MCF 10A (cell line): Measurements from ENCODE around the gene WDR5. TPM values are rescaled to one million over a fixed set of nuclear protein-coding genes. Genes with fewer than 3 reads are reported as not detected.
"Not testable (repeated sequence)": the region's sequence is repeated elsewhere in the genome, so short reads cannot be mapped to it uniquely, and the experiment has no call there.

Source experiments
- BruUV-seq: library from RNA; stranded (reverse); fragments of 400-500 nt; replicated peaks from 2 replicates; lab custom pipeline; 2021; lab: Mats Ljungman, UMichigan
- CTCF ChIA-PET: fragments of 300-600 bp; sonication (Branson Sonifier 250); formaldehyde crosslinking; extraction: SDS; loops from one replicate; lab custom pipeline; 2021; ENCODE audit warnings: antibody characterized with exemption, inconsistent platforms; lab: Yijun Ruan, JAX
- POLR2A ChIA-PET: fragments of 300-600, 350-650 bp; sonication (Branson Sonifier 250); formaldehyde crosslinking; extraction: SDS; loops from one replicate; lab custom pipeline; 2020; ENCODE audit warnings: antibody characterized with exemption, inconsistent platforms; lab: Yijun Ruan, JAX
- DNase-seq: peaks from one replicate; pipeline ENCODE4 v3.0.0-alpha.2; 2018; ENCODE audit not compliant: unreplicated experiment
- H3K27ac Mint-ChIP-seq: one replicate; pipeline ENCODE4 v1.8.0; 2022; ENCODE audit warnings: mild to moderate bottlenecking, low read depth, mixed read lengths; ENCODE audit not compliant: unreplicated experiment
- H3K27me3 Mint-ChIP-seq: one replicate; pipeline ENCODE4 v1.8.0; 2022; ENCODE audit warnings: mixed read lengths; ENCODE audit not compliant: insufficient read depth, unreplicated experiment
- H3K36me3 Mint-ChIP-seq: one replicate; pipeline ENCODE4 v1.8.0; 2022; ENCODE audit warnings: mild to moderate bottlenecking, moderate library complexity, mixed read lengths; ENCODE audit not compliant: insufficient read depth, unreplicated experiment
- H3K4me1 Mint-ChIP-seq: one replicate; pipeline ENCODE4 v1.8.0; 2022; ENCODE audit warnings: mixed read lengths; ENCODE audit not compliant: insufficient read depth, unreplicated experiment
- H3K4me3 Mint-ChIP-seq: one replicate; pipeline ENCODE4 v1.8.0; 2022; ENCODE audit warnings: mild to moderate bottlenecking, moderate library complexity, mixed read lengths; ENCODE audit not compliant: unreplicated experiment
- H3K9me3 Mint-ChIP-seq: one replicate; pipeline ENCODE4 v1.8.0; 2022; ENCODE audit warnings: mixed read lengths; ENCODE audit not compliant: unreplicated experiment
- intact Hi-C: fragments of 100-400 bp; cut with micrococcal nuclease; formaldehyde crosslinking; loops from 2 replicates; pipeline ENCODE4 v1.14.1; 2022
- total RNA-seq: library from RNA; stranded (reverse); gene quantifications from 2 replicates; pipeline ENCODE4 v1.2.3, GENCODE V29; 2022
- TF ChIP-seq, protein P1 (sequence below): fragments of 200-600 bp; IDR thresholded peaks from one replicate; pipeline ENCODE4 v1.8.0; 2022; ENCODE audit warnings: antibody characterized with exemption, mild to moderate bottlenecking; ENCODE audit not compliant: unreplicated experiment

The WDR5 gene
- total RNA-seq, 1 experiment from 2014 or later = 43.8 TPM

DNA sequence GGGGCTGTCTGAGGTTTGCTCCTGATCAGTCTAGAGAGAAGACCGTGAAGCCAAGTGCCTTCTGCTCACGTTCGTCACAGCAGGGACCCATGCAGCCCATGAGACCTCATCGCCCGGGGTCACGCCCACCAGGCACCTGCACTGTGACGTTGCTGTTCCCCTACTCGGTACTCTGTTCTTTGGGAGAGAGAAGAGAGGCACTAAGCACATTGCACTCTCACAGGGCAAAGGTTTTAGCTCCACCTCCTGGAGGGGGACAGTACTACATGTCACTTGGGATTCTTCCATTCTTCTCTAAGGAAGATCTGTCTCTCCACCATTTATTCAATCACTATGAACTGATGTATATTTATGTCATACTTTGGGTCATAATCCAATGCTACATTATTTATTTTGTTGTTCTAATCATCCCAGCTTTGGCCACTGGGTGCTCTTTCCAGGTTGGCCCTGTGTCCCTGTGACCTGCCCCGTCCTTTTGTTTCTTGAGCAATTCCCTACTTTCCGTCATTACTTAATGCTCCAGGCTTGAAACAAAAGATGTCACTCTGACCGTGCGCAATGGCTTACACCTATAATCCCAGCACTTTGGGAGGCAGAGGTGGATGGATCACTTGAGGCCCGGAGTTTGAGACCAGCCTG lies 36.6 kb upstream of the WDR5 start:
- H3K4me3 Mint-ChIP-seq = no peak overlapping the region
- TF ChIP-seq, protein P1, sequence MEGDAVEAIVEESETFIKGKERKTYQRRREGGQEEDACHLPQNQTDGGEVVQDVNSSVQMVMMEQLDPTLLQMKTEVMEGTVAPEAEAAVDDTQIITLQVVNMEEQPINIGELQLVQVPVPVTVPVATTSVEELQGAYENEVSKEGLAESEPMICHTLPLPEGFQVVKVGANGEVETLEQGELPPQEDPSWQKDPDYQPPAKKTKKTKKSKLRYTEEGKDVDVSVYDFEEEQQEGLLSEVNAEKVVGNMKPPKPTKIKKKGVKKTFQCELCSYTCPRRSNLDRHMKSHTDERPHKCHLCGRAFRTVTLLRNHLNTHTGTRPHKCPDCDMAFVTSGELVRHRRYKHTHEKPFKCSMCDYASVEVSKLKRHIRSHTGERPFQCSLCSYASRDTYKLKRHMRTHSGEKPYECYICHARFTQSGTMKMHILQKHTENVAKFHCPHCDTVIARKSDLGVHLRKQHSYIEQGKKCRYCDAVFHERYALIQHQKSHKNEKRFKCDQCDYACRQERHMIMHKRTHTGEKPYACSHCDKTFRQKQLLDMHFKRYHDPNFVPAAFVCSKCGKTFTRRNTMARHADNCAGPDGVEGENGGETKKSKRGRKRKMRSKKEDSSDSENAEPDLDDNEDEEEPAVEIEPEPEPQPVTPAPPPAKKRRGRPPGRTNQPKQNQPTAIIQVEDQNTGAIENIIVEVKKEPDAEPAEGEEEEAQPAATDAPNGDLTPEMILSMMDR = peak; percentile 83
- DNase-seq = peak; percentile 68
- no peak overlapping the region for H3K27ac Mint-ChIP-seq
- H3K4me1 Mint-ChIP-seq = peaks cover 5% of the 10 kb centered on the region
- H3K27me3 Mint-ChIP-seq = peaks cover 34% of the 10 kb centered on the region
- no TSS peak for BruUV-seq
- ChIA-PET CTCF (interaction anchor here (0.6 to 3.6 kb wide), 11 partner anchors 9 to 309 kb away, joined by 3 to 16 read pairs (median 3); no protein-coding TSS in a partner anchor), POLR2A (interaction anchor here (0.8 to 0.9 kb wide), 2 partner anchors 30 to 43 kb away, joined by 3 to 5 read pairs; no protein-coding TSS in a partner anchor)
- no peaks in the 10 kb centered on the region for H3K36me3 Mint-ChIP-seq
- peaks cover 11% of the 10 kb centered on the region for H3K9me3 Mint-ChIP-seq
- intact Hi-C loops = loop anchor here (1.0 to 5.0 kb wide), 3 partner anchors 42 to 317 kb away; no protein-coding TSS in a partner anchor

DNA sequence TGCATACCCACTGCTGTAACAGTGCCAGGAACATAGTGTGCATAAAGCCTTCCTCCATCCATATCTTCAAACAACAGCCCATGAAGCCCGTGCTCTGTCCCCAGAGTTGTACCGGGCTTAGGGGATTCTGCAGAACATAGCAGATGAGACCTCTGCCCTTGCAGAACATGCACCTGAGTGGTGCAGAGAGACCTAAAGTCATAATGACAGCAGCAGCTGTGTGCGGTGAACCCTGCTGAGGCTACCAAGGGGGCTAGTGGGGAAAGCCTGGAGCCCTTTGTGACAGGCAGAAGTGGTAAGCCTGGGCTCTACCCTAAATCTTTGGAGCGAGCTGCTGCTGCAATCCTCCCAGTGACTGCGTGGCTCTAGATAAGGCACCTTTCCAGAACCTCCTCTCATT lies 35.8 kb upstream of the WDR5 start:
- peaks cover 40% of the 10 kb centered on the region for H3K27me3 Mint-ChIP-seq
- no TSS peak for BruUV-seq
- peaks cover 18% of the 10 kb centered on the region for H3K9me3 Mint-ChIP-seq
- H3K4me3 Mint-ChIP-seq = no peak overlapping the region
- no peak for DNase-seq
- TF ChIP-seq, protein P1 = no peak
- H3K36me3 Mint-ChIP-seq = no peaks in the 10 kb centered on the region
- H3K27ac Mint-ChIP-seq = no peak overlapping the region
- POLR2A ChIA-PET = interaction anchor here (0.8 kb wide), 1 partner anchor 44 kb away, joined by 3 read pairs; no protein-coding TSS in a partner anchor
- peaks cover 5% of the 10 kb centered on the region for H3K4me1 Mint-ChIP-seq
- CTCF ChIA-PET = interaction anchor here (0.6 to 3.6 kb wide), 3 partner anchors 8 to 20 kb away, joined by 3 to 13 read pairs (median 3); no protein-coding TSS in a partner anchor
- intact Hi-C loops = no loop called here

DNA sequence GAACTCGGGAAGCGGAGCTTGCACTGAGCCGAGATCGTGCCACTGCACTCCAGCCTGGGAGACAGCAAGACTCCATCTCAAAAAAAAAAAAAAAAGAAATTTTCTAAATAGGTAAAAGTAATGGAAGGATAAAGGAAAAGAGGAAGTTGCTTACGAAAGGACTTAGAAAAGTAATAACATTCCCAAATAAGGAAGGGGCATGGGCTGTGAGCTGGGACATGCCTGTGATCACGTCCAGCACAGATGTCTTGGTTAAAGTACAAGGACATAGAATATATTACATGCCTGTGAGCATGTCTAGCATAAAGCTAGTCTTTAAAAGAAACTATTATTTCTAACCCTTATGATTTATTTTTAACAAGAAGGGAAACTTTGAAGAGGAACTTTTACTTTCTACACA lies 34.7 kb upstream of the WDR5 start:
- H3K36me3 Mint-ChIP-seq = not testable (repeated sequence)

DNA sequence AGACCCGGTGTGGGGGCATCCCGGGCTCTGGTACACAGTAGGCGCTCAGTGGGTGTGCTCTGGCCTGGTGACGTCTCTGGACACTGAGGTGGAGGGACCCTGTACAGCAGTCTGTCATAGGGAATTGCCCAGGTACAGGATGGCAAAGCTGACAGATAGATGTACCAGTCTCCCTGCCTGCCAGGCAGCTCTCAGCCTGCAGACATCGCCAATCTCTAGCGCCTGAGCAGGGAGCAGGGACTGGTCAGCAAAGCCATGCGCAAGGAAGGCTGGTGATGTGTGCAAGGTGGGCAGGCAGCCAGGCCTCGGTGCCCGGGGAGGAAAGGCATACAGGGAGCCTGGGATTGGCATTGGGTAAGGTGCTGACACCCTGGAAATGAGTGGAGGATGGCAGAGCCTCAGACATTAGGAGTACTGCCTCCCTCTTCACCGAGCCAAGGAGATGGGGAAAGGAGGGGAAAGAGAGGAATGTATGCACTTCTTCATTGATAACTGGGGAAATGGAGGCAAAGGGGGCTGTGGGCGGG lies 34.2 kb upstream of the WDR5 start:
- TF ChIP-seq, protein P1 = no peak
- ChIA-PET CTCF (interaction anchor here (0.7 kb wide), 1 partner anchor 319 kb away, joined by 3 read pairs; no protein-coding TSS in a partner anchor), POLR2A (interaction anchor here (0.6 kb wide), 1 partner anchor 27 kb away, joined by 3 read pairs; no protein-coding TSS in a partner anchor)
- H3K4me3 Mint-ChIP-seq = no peak overlapping the region
- H3K36me3 Mint-ChIP-seq = no peaks in the 10 kb centered on the region
- no peak overlapping the region for H3K27ac Mint-ChIP-seq
- BruUV-seq = no TSS peak
- no peak for DNase-seq
- H3K9me3 Mint-ChIP-seq = peaks cover 18% of the 10 kb centered on the region
- peaks cover 5% of the 10 kb centered on the region for H3K4me1 Mint-ChIP-seq
- intact Hi-C loops = no loop called here
- H3K27me3 Mint-ChIP-seq = peaks cover 41% of the 10 kb centered on the region

More for the DNA sequence above, 34.7 kb upstream of the WDR5 start:
- H3K27ac Mint-ChIP-seq, H3K4me1 Mint-ChIP-seq, BruUV-seq, intact Hi-C loops, DNase-seq, H3K4me3 Mint-ChIP-seq: not testable (repeated sequence)
- ChIA-PET CTCF (interaction anchor here (0.7 kb wide), 1 partner anchor 319 kb away, joined by 3 read pairs; no protein-coding TSS in a partner anchor), POLR2A (interaction anchor here (0.6 kb wide), 1 partner anchor 28 kb away, joined by 3 read pairs; no protein-coding TSS in a partner anchor)
- Mint-ChIP-seq H3K9me3 (peaks cover 18% of the 10 kb centered on the region), H3K27me3 (peaks cover 40% of the 10 kb centered on the region)
